GM19035 (cell line): ENCODE data around the gene HECW1.
A peak's percentile ranks its signal among the peaks of the same experiment; 100 is the strongest.
"Not testable (repeated sequence)": the region's sequence is repeated elsewhere in the genome, so short reads cannot be mapped to it uniquely, and the experiment has no call there.

Experiments used
- ATAC-seq: cut with Tn5 transposase; IDR thresholded peaks from one replicate; pipeline ENCODE4 v1.9.1; 2021; ENCODE audit not compliant: unreplicated experiment

Gene HECW1

GRCh38 chr7:43560742-43561330 is 448.4 kb downstream of the HECW1 start:
- ATAC-seq, result no peak

GRCh38 chr7:43562383-43562782 is 449.9 kb downstream of the HECW1 start:
- ATAC-seq, result no peak

GRCh38 chr7:43565786-43566185 is 453.3 kb downstream of the HECW1 start:
- ATAC-seq, result no peak

- no peak for ATAC-seq
Measured at GRCh38 chr7:43568529-43568928, 456.1 kb downstream of the HECW1 start.

GRCh38 chr7:43569424-43569823 is 457.0 kb downstream of the HECW1 start:
- ATAC-seq, result peak; percentile 84

GRCh38 chr7:43570688-43571365 is 458.4 kb downstream of the HECW1 start:
- peak; percentile 71 for ATAC-seq

GRCh38 chr7:43572516-43573049 is 460.1 kb downstream of the HECW1 start:
- no peak for ATAC-seq

- not testable (repeated sequence) for ATAC-seq
Measured at GRCh38 chr7:43573832-43574231, 461.4 kb downstream of the HECW1 start.

GRCh38 chr7:43575506-43575905 is 463.1 kb downstream of the HECW1 start:
- no peak for ATAC-seq

GRCh38 chr7:43576241-43576640 is 463.8 kb downstream of the HECW1 start:
- ATAC-seq, result no peak

- ATAC-seq, result no peak
Measured at GRCh38 chr7:43577485-43577951, 465.1 kb downstream of the HECW1 start.

- peak; percentile 65 for ATAC-seq
Measured at GRCh38 chr7:43582503-43583423, 470.3 kb downstream of the HECW1 start, which contains the start of gene STK17A. TSS of gene STK17A (plus strand) at chr7:43583108. CDS start at chr7:43583244, 136 bp downstream.

GRCh38 chr7:43583424-43584194 is 471.2 kb downstream of the HECW1 start:
- peak; percentile 28 for ATAC-seq

GRCh38 chr7:43584195-43584586 is 471.7 kb downstream of the HECW1 start:
- no peak for ATAC-seq

GRCh38 chr7:43584733-43585132 is 472.3 kb downstream of the HECW1 start:
- ATAC-seq, result not testable (repeated sequence)

- ATAC-seq, result no peak
Measured at GRCh38 chr7:43585562-43585961, 473.1 kb downstream of the HECW1 start.

- no peak for ATAC-seq
Measured at GRCh38 chr7:43586251-43586900, 473.9 kb downstream of the HECW1 start.

GRCh38 chr7:43588477-43589132 is 476.2 kb downstream of the HECW1 start:
- ATAC-seq, result no peak

- no peak for ATAC-seq
Measured at GRCh38 chr7:43589133-43589478, 476.7 kb downstream of the HECW1 start.

GRCh38 chr7:43589728-43590127 is 477.3 kb downstream of the HECW1 start:
- no peak for ATAC-seq
